Osteoblast (primary cell): ENCODE results near the gene IFNL4. TPM values are rescaled to one million over a fixed set of nuclear protein-coding genes. Genes with fewer than 3 reads are reported as not detected.

Experiments
- DNase-seq: peaks from one replicate; pipeline ENCODE4 v3.0.0; 2011; ENCODE audit warnings: low spot score, mixed read lengths; ENCODE audit not compliant: insufficient read length; ENCODE audit errors: missing footprints
- H2AFZ ChIP-seq: 2 replicates; pipeline ENCODE4 v1.6.0; 2011; ENCODE audit warnings: mild to moderate bottlenecking, low read length
- H3K27ac ChIP-seq: 2 replicates; pipeline ENCODE4 v1.5.1; 2011; ENCODE audit warnings: mild to moderate bottlenecking, low read depth, low read length, moderate library complexity
- H3K27me3 ChIP-seq: 2 replicates; pipeline ENCODE4 v1.6.0; 2012; ENCODE audit warnings: mild to moderate bottlenecking, control low read depth, inconsistent platforms, low read length, moderate library complexity; ENCODE audit not compliant: insufficient read depth
- H3K36me3 ChIP-seq: 2 replicates; pipeline ENCODE4 v1.5.1; 2011; ENCODE audit warnings: mild to moderate bottlenecking, low read length, control low read depth, moderate library complexity; ENCODE audit not compliant: insufficient read depth
- H3K4me1 ChIP-seq: 2 replicates; pipeline ENCODE4 v1.5.1; 2011; ENCODE audit warnings: mild to moderate bottlenecking, low read length, control low read depth, moderate library complexity; ENCODE audit not compliant: insufficient read depth
- H3K4me2 ChIP-seq: 2 replicates; pipeline ENCODE4 v1.6.0; 2011; ENCODE audit warnings: mild to moderate bottlenecking, low read length; ENCODE audit not compliant: insufficient read depth
- H3K4me3 ChIP-seq: fragments of 200-600 bp; sonication (generic); 3 replicates; pipeline ENCODE4 v1.5.1; 2012; ENCODE audit warnings: mild to moderate bottlenecking, low read length, inconsistent platforms; ENCODE audit not compliant: insufficient read depth
- H3K79me2 ChIP-seq: 2 replicates; pipeline ENCODE4 v1.6.0; 2012; ENCODE audit warnings: mild to moderate bottlenecking, low read length, control low read depth, inconsistent platforms; ENCODE audit not compliant: insufficient read depth
- H3K9me3 ChIP-seq: 2 replicates; pipeline ENCODE4 v1.5.1; 2011; ENCODE audit warnings: low read depth, low read length, control low read depth
- H4K20me1 ChIP-seq: 2 replicates; pipeline ENCODE4 v1.6.0; 2012; ENCODE audit warnings: mild to moderate bottlenecking, low read length, control low read depth; ENCODE audit not compliant: insufficient read depth
- CTCF ChIP-seq: IDR thresholded peaks from 2 replicates; pipeline ENCODE4 v1.5.1; 2011; ENCODE audit warnings: mild to moderate bottlenecking, low read depth, low read length, moderate library complexity; ENCODE audit errors: extremely low read depth
- total RNA-seq: library from RNA; depleted of rRNA; stranded (reverse); fragments of >200 nt; gene quantifications from 2 replicates; pipeline ENCODE4 v1.2.3, GENCODE V29; 2012

Gene IFNL4
- total RNA-seq, 1 donor: not detected

- H3K79me2 ChIP-seq: no peaks in the 10 kb centered on the region
- no peaks in the 10 kb centered on the region for H3K9me3 ChIP-seq
- H3K4me3 ChIP-seq: no peak overlapping the region
- H3K27ac ChIP-seq: no peak overlapping the region
- no peaks in the 10 kb centered on the region for H4K20me1 ChIP-seq
- H3K4me1 ChIP-seq: no peaks in the 10 kb centered on the region
- TF ChIP-seq CTCF: no peak
- no peak overlapping the region for H3K4me2 ChIP-seq
- H3K27me3 ChIP-seq: peaks cover 14% of the 10 kb centered on the region
- no peak for DNase-seq
- H3K36me3 ChIP-seq: no peaks in the 10 kb centered on the region
- H2AFZ ChIP-seq: no peak overlapping the region
These were observed 44.7 kb upstream of the IFNL4 start for GRCh38 chr19:39293394-39293793.

- DNase-seq: no peak
- no peaks in the 10 kb centered on the region for H3K9me3 ChIP-seq
- H3K36me3 ChIP-seq: no peaks in the 10 kb centered on the region
- TF ChIP-seq CTCF: no peak
- H2AFZ ChIP-seq: no peak overlapping the region
- no peak overlapping the region for H3K4me3 ChIP-seq
- H3K4me1 ChIP-seq: no peaks in the 10 kb centered on the region
- no peaks in the 10 kb centered on the region for H3K79me2 ChIP-seq
- no peak overlapping the region for H3K27ac ChIP-seq
- H3K4me2 ChIP-seq: no peak overlapping the region
- no peaks in the 10 kb centered on the region for H3K27me3 ChIP-seq
- no peaks in the 10 kb centered on the region for H4K20me1 ChIP-seq
These were observed 35.4 kb upstream of the IFNL4 start for GRCh38 chr19:39284032-39284431.

GRCh38 chr19:39282021-39282420 is 33.4 kb upstream of the IFNL4 start:
- Histone ChIP-seq H3K27me3 (peaks cover 3% of the 10 kb centered on the region), H3K79me2 (no peaks in the 10 kb centered on the region), H3K9me3 (no peaks in the 10 kb centered on the region), H3K4me1 (no peaks in the 10 kb centered on the region), H3K4me2 (no peak overlapping the region), H4K20me1 (no peaks in the 10 kb centered on the region), H3K27ac (no peak overlapping the region), H3K36me3 (no peaks in the 10 kb centered on the region), H3K4me3 (no peak overlapping the region), H2AFZ (no peak overlapping the region)
- no peak for DNase-seq
- TF ChIP-seq CTCF: no peak

GRCh38 chr19:39277598-39277997 is 28.9 kb upstream of the IFNL4 start:
- Histone ChIP-seq H3K36me3 (no peaks in the 10 kb centered on the region), H2AFZ (no peak overlapping the region), H3K4me2 (no peak overlapping the region), H3K79me2 (no peaks in the 10 kb centered on the region), H3K9me3 (no peaks in the 10 kb centered on the region), H3K27ac (no peak overlapping the region), H3K4me3 (no peak overlapping the region), H4K20me1 (no peaks in the 10 kb centered on the region), H3K27me3 (peaks cover 3% of the 10 kb centered on the region), H3K4me1 (no peaks in the 10 kb centered on the region)
- no peak for DNase-seq
- no peak for TF ChIP-seq CTCF
